ENCODE results near the gene ARSA.
"Not testable (repeated sequence)": the region's sequence is repeated elsewhere in the genome, so short reads cannot be mapped to it uniquely, and the experiment has no call there.

The ARSA gene

GRCh38 chr22:50621356-50621880 is 6.5 kb downstream of the ARSA start:
- no peak for DNase-seq

- DNase-seq: no peak
These were observed 7.2 kb downstream of the ARSA start for GRCh38 chr22:50620593-50621355.

- not testable (repeated sequence) for DNase-seq
These were observed 13.7 kb downstream of the ARSA start for GRCh38 chr22:50614296-50614695.

- DNase-seq: no peak
These were observed 14.5 kb downstream of the ARSA start for GRCh38 chr22:50613291-50613981.

GRCh38 chr22:50612528-50613221 is 15.3 kb downstream of the ARSA start:
- DNase-seq: no peak

- no peak for DNase-seq
These were observed 15.8 kb downstream of the ARSA start for GRCh38 chr22:50612168-50612527.

GRCh38 chr22:50611341-50612060 is 16.5 kb downstream of the ARSA start:
- DNase-seq: no peak

GRCh38 chr22:50610581-50610980 is 17.4 kb downstream of the ARSA start:
- DNase-seq: no peak

- no peak for DNase-seq
These were observed 17.9 kb downstream of the ARSA start for GRCh38 chr22:50610041-50610451.

GRCh38 chr22:50609599-50609998 is 18.4 kb downstream of the ARSA start:
- no peak for DNase-seq

GRCh38 chr22:50608996-50609395 is 19.0 kb downstream of the ARSA start:
- no peak for DNase-seq

GRCh38 chr22:50608058-50608840 is 19.7 kb downstream of the ARSA start:
- DNase-seq: not testable (repeated sequence)

- no peak for DNase-seq
These were observed 20.3 kb downstream of the ARSA start for GRCh38 chr22:50607659-50608020.

- DNase-seq: no peak
These were observed 20.9 kb downstream of the ARSA start for GRCh38 chr22:50606946-50607658.

GRCh38 chr22:50606165-50606945 is 21.6 kb downstream of the ARSA start:
- no peak for DNase-seq

GRCh38 chr22:50605613-50606074 is 22.3 kb downstream of the ARSA start:
- no peak for DNase-seq

GRCh38 chr22:50605002-50605612 is 22.8 kb downstream of the ARSA start:
- no peak for DNase-seq

GRCh38 chr22:50604256-50605001 is 23.5 kb downstream of the ARSA start:
- no peak for DNase-seq

GRCh38 chr22:50603511-50604255 is 24.3 kb downstream of the ARSA start:
- DNase-seq: no peak

Measured in NCI-H226 (cell line).